H9 (cell line): Measurements from ENCODE around the gene TACC2. TPM values are rescaled to one million over a fixed set of nuclear protein-coding genes. Genes with fewer than 3 reads are reported as not detected.

Experiments used
- DNase-seq: peaks from one replicate; pipeline ENCODE4 v3.0.0-alpha.2; 2017
- H2AFZ ChIP-seq: one replicate; pipeline ENCODE4 v1.6.1; 2013; ENCODE audit warnings: mild to moderate bottlenecking, low read length, control low read depth, moderate library complexity
- H2AK5ac ChIP-seq: 2 replicates; pipeline ENCODE4 v1.6.1; 2013; ENCODE audit warnings: low read length, control low read depth, mixed read lengths; ENCODE audit not compliant: insufficient read length
- H2BK120ac ChIP-seq: one replicate; pipeline ENCODE4 v1.6.1; 2013; ENCODE audit warnings: low read depth, mild to moderate bottlenecking, low read length, control low read depth, inconsistent platforms; ENCODE audit not compliant: poor library complexity, severe bottlenecking
- H2BK12ac ChIP-seq: 2 replicates; pipeline ENCODE4 v1.6.1; 2013; ENCODE audit warnings: low read length, control low read depth, mixed read lengths, low read depth; ENCODE audit not compliant: insufficient read length
- H2BK15ac ChIP-seq: 2 replicates; pipeline ENCODE4 v1.6.1; 2013; ENCODE audit warnings: low read depth, low read length, control low read depth
- H2BK20ac ChIP-seq: one replicate; pipeline ENCODE4 v1.6.1; 2013; ENCODE audit warnings: low read depth, mild to moderate bottlenecking, low read length, control low read depth, inconsistent platforms; ENCODE audit not compliant: poor library complexity, severe bottlenecking
- H2BK5ac ChIP-seq: 2 replicates; pipeline ENCODE4 v1.6.1; 2013; ENCODE audit warnings: low read length, control low read depth, mixed read lengths; ENCODE audit not compliant: insufficient read length
- H3K14ac ChIP-seq: 2 replicates; pipeline ENCODE4 v1.6.1; 2013; ENCODE audit warnings: low read length, control low read depth; ENCODE audit not compliant: insufficient read depth
- H3K18ac ChIP-seq: 2 replicates; pipeline ENCODE4 v1.6.1; 2013; ENCODE audit warnings: low read depth, mild to moderate bottlenecking, mixed read lengths, low read length, control low read depth; ENCODE audit not compliant: insufficient read length
- H3K23ac ChIP-seq: 2 replicates; pipeline ENCODE4 v1.6.1; 2013; ENCODE audit warnings: low read length, control low read depth, mixed read lengths, low read depth; ENCODE audit not compliant: insufficient read length
- H3K23me2 ChIP-seq: 2 replicates; pipeline ENCODE4 v1.6.1; 2013; ENCODE audit warnings: low read depth, mild to moderate bottlenecking, mixed read lengths, low read length, control low read depth; ENCODE audit not compliant: insufficient read length, poor library complexity, severe bottlenecking
- H3K27ac ChIP-seq: 2 replicates; pipeline ENCODE4 v1.5.1; 2013; ENCODE audit warnings: low read length, control low read depth, mixed read lengths, low read depth; ENCODE audit not compliant: insufficient read length
- H3K27me3 ChIP-seq: 2 replicates; pipeline ENCODE4 v1.6.1; 2013; ENCODE audit warnings: low read length, control low read depth, inconsistent platforms; ENCODE audit not compliant: insufficient read depth
- H3K4ac ChIP-seq: 2 replicates; pipeline ENCODE4 v1.6.1; 2013; ENCODE audit warnings: low read depth, mild to moderate bottlenecking, control low read depth, inconsistent platforms, low read length, moderate library complexity
- H3K4me1 ChIP-seq: 2 replicates; pipeline ENCODE4 v1.6.1; 2013; ENCODE audit warnings: low read length, control low read depth, inconsistent platforms; ENCODE audit not compliant: insufficient read depth
- H3K4me2 ChIP-seq: 2 replicates; pipeline ENCODE4 v1.6.1; 2013; ENCODE audit warnings: low read length, control low read depth, mixed read lengths; ENCODE audit not compliant: insufficient read length, insufficient read depth
- H3K56ac ChIP-seq: 2 replicates; pipeline ENCODE4 v1.6.1; 2013; ENCODE audit warnings: low read depth, mild to moderate bottlenecking, mixed read lengths, low read length, control low read depth; ENCODE audit not compliant: insufficient read length
- H3K79me1 ChIP-seq: 2 replicates; pipeline ENCODE4 v1.6.1; 2013; ENCODE audit warnings: low read depth, mild to moderate bottlenecking, moderate library complexity, low read length, control low read depth, inconsistent platforms; ENCODE audit not compliant: insufficient read depth, poor library complexity, severe bottlenecking
- H3K79me2 ChIP-seq: 2 replicates; pipeline ENCODE4 v1.6.1; 2013; ENCODE audit warnings: low read length, control low read depth, inconsistent platforms; ENCODE audit not compliant: insufficient read depth
- H3K9ac ChIP-seq: 2 replicates; pipeline ENCODE4 v1.6.1; 2013; ENCODE audit warnings: low read length, control low read depth, mixed read lengths; ENCODE audit not compliant: insufficient read length; ENCODE audit errors: extremely low read depth
- H3K9me3 ChIP-seq: one replicate; pipeline ENCODE4 v1.6.1; 2013; ENCODE audit warnings: low read depth, low read length, inconsistent platforms; ENCODE audit not compliant: control insufficient read depth
- H3T11ph ChIP-seq: one replicate; pipeline ENCODE4 v1.6.1; 2013; ENCODE audit warnings: mild to moderate bottlenecking, low read length, control low read depth, inconsistent platforms
- H4K20me1 ChIP-seq: one replicate; pipeline ENCODE4 v1.6.1; 2013; ENCODE audit not compliant: control insufficient read depth, insufficient read length, insufficient read depth
- H4K5ac ChIP-seq: 2 replicates; pipeline ENCODE4 v1.6.1; 2013; ENCODE audit warnings: low read depth, mild to moderate bottlenecking, mixed read lengths, low read length, control low read depth; ENCODE audit not compliant: insufficient read length
- H4K8ac ChIP-seq: replicated peaks from 2 replicates; pipeline ENCODE4 v1.6.1; 2013; ENCODE audit warnings: low read length, control low read depth, mixed read lengths, low read depth; ENCODE audit not compliant: insufficient read length
- H4K91ac ChIP-seq: 2 replicates; pipeline ENCODE4 v1.6.1; 2013; ENCODE audit warnings: low read depth, mild to moderate bottlenecking, moderate library complexity, mixed read lengths, low read length, control low read depth; ENCODE audit not compliant: insufficient read length
- H3K27ac Mint-ChIP-seq, 3 experiments: 2 replicates in 2 of 3; 3 replicates in 1 of 3; pipeline ENCODE4 v1.8.0; 2020 to 2021; ENCODE audit warnings: mixed read lengths in 3 of 3, mild to moderate bottlenecking in 1 of 3, moderate library complexity in 1 of 3
- H3K27me3 Mint-ChIP-seq: 2 replicates; pipeline ENCODE4 v1.8.0; 2021; ENCODE audit warnings: low read depth, mild to moderate bottlenecking, moderate library complexity, mixed read lengths
- H3K36me3 Mint-ChIP-seq, 3 experiments: 2 replicates in 2 of 3; 3 replicates in 1 of 3; pipeline ENCODE4 v1.8.0; 2020 to 2021; ENCODE audit warnings: low read depth in 3 of 3, mixed read lengths in 3 of 3; ENCODE audit not compliant: insufficient read depth in 1 of 3
- H3K4me1 Mint-ChIP-seq, 2 experiments: 2 replicates each; pipeline ENCODE4 v1.8.0; 2020; ENCODE audit warnings: mixed read lengths in 2 of 2
- H3K4me3 Mint-ChIP-seq, 2 experiments: 2 replicates in 1 of 2; 3 replicates in 1 of 2; pipeline ENCODE4 v1.8.0; 2020 to 2021; ENCODE audit warnings: mild to moderate bottlenecking in 2 of 2, mixed read lengths in 2 of 2, moderate library complexity in 1 of 2
- H3K9me3 Mint-ChIP-seq, 2 experiments: 2 replicates in 1 of 2; 3 replicates in 1 of 2; pipeline ENCODE4 v1.8.0; 2020; ENCODE audit warnings: mild to moderate bottlenecking in 2 of 2, mixed read lengths in 2 of 2, moderate library complexity in 1 of 2
- CTCF ChIP-seq: fragments of 200-600 bp; sonication (generic); conservative IDR thresholded peaks from 3 replicates; pipeline ENCODE4 v1.8.0; 2021; ENCODE audit warnings: antibody characterized with exemption, mild to moderate bottlenecking
- WGBS: extraction: QIAGEN DNeasy Blood & Tissue Kit; methylation state at CpG from one replicate; pipeline ENCODE4 v1.1.7; 2013; ENCODE audit warnings: missing lambda C conversion rate, low lambda C conversion rate, mixed read lengths; ENCODE audit not compliant: insufficient read length; ENCODE audit errors: extremely low coverage; 5-methylcytosine and 5-hydroxymethylcytosine counted together
- total RNA-seq: library from RNA; stranded (reverse); gene quantifications from 2 replicates; pipeline ENCODE4 v1.2.1, GENCODE V29; 2021

Gene TACC2
- total RNA-seq, 1 experiment from 2014 or later, result 58.1 TPM

- H3K9me3 Mint-ChIP-seq, result no peaks in the 10 kb centered on the region
- Histone ChIP-seq H4K20me1 (no peaks in the 10 kb centered on the region), H4K5ac (no peak overlapping the region), H2AK5ac (no peak overlapping the region), H3K27ac (no peak overlapping the region), H3K79me1 (no peaks in the 10 kb centered on the region), H3K4ac (no peak overlapping the region), H2BK12ac (no peak overlapping the region), H3K27me3 (no peaks in the 10 kb centered on the region), H3K23ac (no peak overlapping the region), H3K23me2 (no peaks in the 10 kb centered on the region), H3K79me2 (no peaks in the 10 kb centered on the region), H4K91ac (no peak overlapping the region), H2BK15ac (no peak overlapping the region), H3T11ph (no peak overlapping the region), H2BK120ac (no peak overlapping the region), H3K14ac (no peak overlapping the region; the same call in 1 of the 2 replicates), H3K9me3 (no peaks in the 10 kb centered on the region), H3K4me2 (no peak overlapping the region), H2BK20ac (no peak overlapping the region), H4K8ac (no peak overlapping the region), H2AFZ (no peak overlapping the region), H3K4me1 (no peaks in the 10 kb centered on the region), H3K56ac (no peak overlapping the region), H3K18ac (no peak overlapping the region), H3K9ac (no peak overlapping the region), H2BK5ac (no peak overlapping the region)
- H3K27ac Mint-ChIP-seq, result no peak overlapping the region; a peak in 1 of 7 replicates
- H3K27me3 Mint-ChIP-seq, result no peaks in the 10 kb centered on the region
- H3K4me1 Mint-ChIP-seq, result peaks cover 13 to 17% of the 10 kb centered on the region in 2 experiments
- no peak overlapping the region for H3K4me3 Mint-ChIP-seq
- TF ChIP-seq CTCF, result no peak
- DNase-seq, result no peak
- no CpG with 5 or more reads among the region's 11 CpGs for WGBS
- H3K36me3 Mint-ChIP-seq, result peaks cover 35 to 71% (median 43%) of the 10 kb centered on the region in 3 experiments
Observed at GRCh38 chr10:122245897-122246296, 256.9 kb downstream of the TACC2 start.
